MM.1S (cell line): Measurements from ENCODE around the gene WNT9B.

Source experiments
- CTCF ChIP-seq: fragments of 300-600 bp; sonication (generic); IDR thresholded peaks from 2 replicates; pipeline ENCODE4 v1.5.1; 2016; ENCODE audit warnings: antibody characterized with exemption, low read length, mixed read lengths
- EZH2 ChIP-seq: fragments of 300-600 bp; sonication (generic); optimal IDR thresholded peaks from 2 replicates; pipeline ENCODE3; 2017; ENCODE audit warnings: low read depth, mild to moderate bottlenecking, antibody characterized with exemption, low read length, mixed read lengths

DNA sequence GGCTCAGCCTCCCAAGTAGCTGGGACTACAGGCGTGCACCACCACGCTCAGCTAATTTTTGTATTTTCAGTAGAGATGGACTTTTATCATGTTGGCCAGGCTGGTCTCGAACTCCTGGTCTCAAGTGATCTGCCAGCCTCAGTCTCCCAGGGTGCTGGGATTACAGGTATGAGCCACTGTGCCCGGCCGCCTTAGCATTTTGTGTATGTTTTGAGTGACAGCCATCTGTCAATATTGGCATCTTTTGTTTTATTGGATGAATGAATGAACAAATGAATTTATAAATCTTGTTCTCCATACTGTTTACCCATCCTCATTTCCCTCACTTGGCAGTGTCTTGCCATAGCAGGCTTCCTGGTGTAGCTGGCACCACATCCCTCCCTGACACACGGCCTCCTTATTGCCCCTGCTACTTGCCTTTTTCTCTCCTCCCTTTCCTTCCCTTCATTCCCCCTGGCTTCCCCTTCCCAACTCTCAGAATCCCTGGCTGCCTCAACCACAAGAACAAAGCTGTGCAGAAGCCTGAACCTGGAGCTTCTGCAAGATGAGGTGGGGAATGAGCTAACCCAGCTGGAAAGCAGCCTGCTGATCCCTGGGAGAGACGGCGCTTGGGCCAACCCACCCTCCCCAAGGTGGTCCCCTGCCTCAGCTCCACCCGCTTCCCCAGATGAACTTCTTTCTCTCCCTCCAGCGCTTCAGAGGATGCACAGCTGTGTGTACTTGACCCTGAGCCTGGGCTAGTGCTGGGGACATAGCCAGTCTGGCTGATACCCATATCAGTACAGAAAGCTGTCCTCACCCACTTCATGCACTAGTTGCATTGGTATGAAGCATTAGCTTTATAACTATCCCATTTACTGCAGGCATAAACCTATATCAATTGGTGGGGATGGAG lies 34.3 kb downstream of the WNT9B start:
- TF ChIP-seq CTCF (no peak), EZH2 (no peak)
